ENCODE data around the gene MORN1. TPM values are rescaled to one million over a fixed set of nuclear protein-coding genes. Genes with fewer than 3 reads are reported as not detected.

Gene MORN1
- total and polyA plus RNA-seq, 12 donors, result 1.2 to 7.6 (median 5.2) TPM

- peaks cover 0 to 12% (median 3%) of the 10 kb centered on the region in 9 donors for H3K36me3 ChIP-seq
- TF ChIP-seq CTCF (IDR thresholded peaks at IDR 0.05), result no peak
- peaks cover 0 to 20% (median 0%) of the 10 kb centered on the region in 7 donors for H3K27me3 ChIP-seq
- H3K27ac ChIP-seq, result peak overlapping the region; percentile 82 to 96 (median 91)
- peak overlapping the region in 9 of 10 donors; percentile 55 to 80 (median 69) for H3K4me3 ChIP-seq
- intact Hi-C loops (cut with DNase I), result loop anchor here (2.0 to 10.0 kb wide), 7 partner anchors 71 to 119 kb away; partner anchors contain the start of gene FAAP20 (in 4 of the 10)
- peak in 3 of 8 donors; percentile 0 to 4 (median 3) for ATAC-seq
- DNase-seq, result no peak
- H3K9me3 ChIP-seq, result no peaks in the 10 kb centered on the region
- H3K4me1 ChIP-seq, result peaks cover 38 to 88% (median 59%) of the 10 kb centered on the region in 9 donors
- WGBS, 2 donors, result 57 to 66% methylated on average over 18 of the region's 18 CpGs
Measured at GRCh38 chr1:2313651-2314261, 77.6 kb downstream of the MORN1 start.

- ATAC-seq, result peak in 6 of 8 donors; percentile 1 to 16 (median 6)
- no peak for TF ChIP-seq CTCF (IDR thresholded peaks at IDR 0.05)
- Histone ChIP-seq H3K27me3 (peaks cover 0 to 20% (median 0%) of the 10 kb centered on the region in 7 donors), H3K27ac (peak overlapping the region; percentile 53 to 96 (median 91)), H3K9me3 (no peaks in the 10 kb centered on the region), H3K4me3 (no peak overlapping the region), H3K36me3 (peaks cover 0 to 23% (median 14%) of the 10 kb centered on the region in 9 donors), H3K4me1 (peaks cover 34 to 78% (median 54%) of the 10 kb centered on the region in 9 donors)
- no peak for DNase-seq
- WGBS, 2 donors, result 49 to 61% methylated on average over 24 of the region's 24 CpGs
- intact Hi-C loops (cut with DNase I), result loop anchor here in 9 of 10 donors (2.0 to 10.0 kb wide), 6 partner anchors 72 to 118 kb away; partner anchors contain the start of gene FAAP20 (in 4 of the 9)
Measured at GRCh38 chr1:2312515-2313301, 78.6 kb downstream of the MORN1 start.

GRCh38 chr1:2312160-2312514 is 79.2 kb downstream of the MORN1 start:
- no peak for TF ChIP-seq CTCF (IDR thresholded peaks at IDR 0.05)
- DNase-seq, result no peak
- ATAC-seq, result peak in 4 of 8 donors; percentile 2 to 19 (median 8)
- Histone ChIP-seq H3K27ac (peak overlapping the region; percentile 22 to 96 (median 91)), H3K27me3 (peaks cover 0 to 20% (median 0%) of the 10 kb centered on the region in 7 donors), H3K36me3 (peaks cover 0 to 29% (median 19%) of the 10 kb centered on the region in 9 donors), H3K9me3 (no peaks in the 10 kb centered on the region), H3K4me1 (peaks cover 34 to 72% (median 54%) of the 10 kb centered on the region in 9 donors), H3K4me3 (no peak overlapping the region)
- 48 to 62% methylated on average over 10 of the region's 10 CpGs for WGBS, 2 donors
- intact Hi-C loops (cut with DNase I), result loop anchor here in 9 of 10 donors (2.0 to 10.0 kb wide), 6 partner anchors 73 to 117 kb away; partner anchors contain the start of gene FAAP20 (in 4 of the 9)
